Measurements from ENCODE around the gene AASDH. TPM values are rescaled to one million over a fixed set of nuclear protein-coding genes. Genes with fewer than 3 reads are reported as not detected.
A peak's percentile ranks its signal among the peaks of the same experiment; 100 is the strongest.

AASDH gene
- total RNA-seq, 1 donor from 2014 or later: 10.4 TPM

DNA sequence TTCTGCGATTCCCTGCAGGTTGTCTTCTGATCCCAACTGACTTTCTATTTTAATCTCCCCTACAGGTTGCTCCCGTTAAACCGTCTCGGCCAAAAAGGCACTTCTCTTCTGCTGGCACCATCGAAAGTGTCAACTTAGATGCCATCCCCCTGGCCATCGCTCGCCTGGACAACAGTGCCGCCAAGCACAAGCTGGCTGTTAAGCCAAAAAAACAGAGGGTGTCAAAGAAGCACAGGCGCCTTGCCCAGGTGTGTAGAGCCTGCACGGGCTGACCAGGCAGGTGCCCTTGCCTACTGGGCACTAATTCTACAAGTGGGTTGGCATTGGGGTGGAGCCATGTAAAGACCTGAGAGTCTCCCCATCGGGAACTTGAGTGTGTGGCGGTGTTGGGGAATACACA is 74.2 kb downstream of the AASDH start:
- Histone ChIP-seq H3K27me3 (ENCODE audit: control insufficient read depth, insufficient read depth, low read length) (no peaks in the 10 kb centered on the region), H3K4me3 (ENCODE audit: low read depth, low read length) (no peak overlapping the region), H3K36me3 (ENCODE audit: control insufficient read depth, insufficient read depth, low read length) (peaks cover 1% of the 10 kb centered on the region)
- TF ChIP-seq, protein P1, sequence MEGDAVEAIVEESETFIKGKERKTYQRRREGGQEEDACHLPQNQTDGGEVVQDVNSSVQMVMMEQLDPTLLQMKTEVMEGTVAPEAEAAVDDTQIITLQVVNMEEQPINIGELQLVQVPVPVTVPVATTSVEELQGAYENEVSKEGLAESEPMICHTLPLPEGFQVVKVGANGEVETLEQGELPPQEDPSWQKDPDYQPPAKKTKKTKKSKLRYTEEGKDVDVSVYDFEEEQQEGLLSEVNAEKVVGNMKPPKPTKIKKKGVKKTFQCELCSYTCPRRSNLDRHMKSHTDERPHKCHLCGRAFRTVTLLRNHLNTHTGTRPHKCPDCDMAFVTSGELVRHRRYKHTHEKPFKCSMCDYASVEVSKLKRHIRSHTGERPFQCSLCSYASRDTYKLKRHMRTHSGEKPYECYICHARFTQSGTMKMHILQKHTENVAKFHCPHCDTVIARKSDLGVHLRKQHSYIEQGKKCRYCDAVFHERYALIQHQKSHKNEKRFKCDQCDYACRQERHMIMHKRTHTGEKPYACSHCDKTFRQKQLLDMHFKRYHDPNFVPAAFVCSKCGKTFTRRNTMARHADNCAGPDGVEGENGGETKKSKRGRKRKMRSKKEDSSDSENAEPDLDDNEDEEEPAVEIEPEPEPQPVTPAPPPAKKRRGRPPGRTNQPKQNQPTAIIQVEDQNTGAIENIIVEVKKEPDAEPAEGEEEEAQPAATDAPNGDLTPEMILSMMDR (IDR thresholded peaks at IDR 0.05; ENCODE audit: insufficient read depth, low read length, poor library complexity, severe bottlenecking): no peak
- DNase-seq (ENCODE audit: low read depth): no peak

DNA sequence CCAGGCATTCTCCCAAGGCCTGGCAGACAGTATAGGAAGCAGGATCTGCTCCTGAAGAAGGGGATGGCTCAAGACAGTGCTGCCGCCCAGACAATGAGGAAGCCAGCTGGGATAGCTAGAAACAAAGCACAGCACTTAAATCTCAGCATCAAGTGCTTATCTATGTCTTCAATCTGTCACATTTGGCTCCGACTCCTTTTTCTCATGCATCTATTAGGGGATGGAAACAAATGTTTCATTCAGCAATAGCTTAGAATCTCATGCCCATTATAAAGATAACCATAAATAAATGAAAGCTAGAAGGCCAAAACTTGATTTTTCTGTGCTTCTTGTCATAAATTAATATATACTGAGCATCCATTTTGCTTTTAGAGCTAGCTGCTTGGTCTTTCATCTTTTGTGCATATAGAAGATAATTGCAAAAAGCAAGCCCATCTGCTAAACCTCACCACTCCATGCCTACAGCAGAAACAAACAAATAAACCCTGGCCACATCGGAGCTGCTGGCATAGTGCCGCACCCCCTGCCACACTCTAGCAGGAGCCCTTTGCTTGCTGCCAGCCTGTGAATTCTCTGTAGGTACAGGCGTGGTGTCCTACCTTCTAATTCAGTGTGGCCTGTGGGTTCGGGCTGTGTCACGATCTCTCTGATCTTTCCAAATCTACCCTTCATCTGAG is 75.9 kb downstream of the AASDH start:
- Histone ChIP-seq H3K4me3 (ENCODE audit: low read depth, low read length) (no peak overlapping the region), H3K36me3 (ENCODE audit: control insufficient read depth, insufficient read depth, low read length) (peaks cover 1% of the 10 kb centered on the region), H3K27me3 (ENCODE audit: control insufficient read depth, insufficient read depth, low read length) (no peaks in the 10 kb centered on the region)
- TF ChIP-seq, protein P1 (IDR thresholded peaks at IDR 0.05; ENCODE audit: insufficient read depth, low read length, poor library complexity, severe bottlenecking): no peak
- DNase-seq (ENCODE audit: low read depth): no peak

DNA sequence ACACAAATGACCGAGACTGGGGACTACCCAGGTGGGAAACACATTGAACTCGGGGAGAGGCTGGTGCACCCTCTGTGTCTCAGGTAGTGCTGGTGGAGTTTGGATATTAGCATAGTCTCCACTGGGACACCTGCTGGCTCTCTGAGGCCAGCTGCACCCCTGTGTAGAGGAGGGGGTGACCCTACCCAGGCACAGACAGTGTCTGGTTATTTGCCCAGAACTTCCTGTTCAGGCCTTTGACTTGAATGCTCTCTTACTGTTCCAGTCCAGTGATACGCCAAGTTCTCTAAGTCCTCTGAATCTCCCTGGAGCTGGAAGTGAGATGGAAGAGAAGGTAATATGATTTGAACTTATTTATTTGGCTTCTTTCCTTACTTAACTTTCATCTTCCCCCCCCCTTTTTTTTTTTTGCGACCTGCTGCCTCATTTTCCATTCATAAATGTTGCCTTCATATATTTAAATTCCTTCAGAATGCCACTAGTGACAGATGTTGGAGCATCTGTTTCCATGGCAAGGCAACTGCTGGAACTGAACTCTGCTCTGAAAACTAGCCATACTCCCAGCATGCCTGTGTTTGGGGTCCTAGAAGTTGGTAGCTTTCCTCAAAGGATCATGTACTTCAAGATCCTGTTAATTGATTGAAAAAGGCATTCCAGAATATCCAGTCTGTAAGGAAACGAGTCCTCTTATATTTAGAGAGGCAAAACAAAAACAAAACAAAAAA is 76.7 kb downstream of the AASDH start:
- DNase-seq (ENCODE audit: low read depth): no peak
- TF ChIP-seq, protein P1 (IDR thresholded peaks at IDR 0.05; ENCODE audit: insufficient read depth, low read length, poor library complexity, severe bottlenecking): no peak
- H3K4me3 ChIP-seq (ENCODE audit: low read depth, low read length): no peak overlapping the region
- no peaks in the 10 kb centered on the region for H3K27me3 ChIP-seq (ENCODE audit: control insufficient read depth, insufficient read depth, low read length)
- H3K36me3 ChIP-seq (ENCODE audit: control insufficient read depth, insufficient read depth, low read length): peaks cover 1% of the 10 kb centered on the region

DNA sequence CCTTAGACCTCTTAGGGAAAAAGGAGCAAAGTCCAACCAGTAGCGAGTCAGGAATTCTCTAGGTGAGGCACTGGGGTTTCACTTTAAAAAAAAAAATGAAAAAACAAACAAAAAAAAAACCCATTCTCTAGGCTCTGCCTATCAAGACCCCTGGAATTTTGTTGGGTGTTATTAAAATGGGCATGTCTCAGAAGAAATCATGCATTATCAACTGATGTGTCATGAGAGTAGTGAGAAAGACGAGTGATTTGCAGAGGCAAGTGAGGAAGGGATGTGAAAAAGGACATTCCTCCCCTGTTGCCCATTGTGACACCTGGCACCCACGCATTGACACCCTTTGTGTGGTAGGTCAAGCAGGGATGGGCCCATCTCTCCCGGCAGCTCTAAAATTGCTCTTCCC is 78.9 kb downstream of the AASDH start:
- H3K36me3 ChIP-seq (ENCODE audit: control insufficient read depth, insufficient read depth, low read length): peaks cover 1% of the 10 kb centered on the region
- TF ChIP-seq, protein P1 (IDR thresholded peaks at IDR 0.05; ENCODE audit: insufficient read depth, low read length, poor library complexity, severe bottlenecking): no peak
- no peak overlapping the region for H3K4me3 ChIP-seq (ENCODE audit: low read depth, low read length)
- DNase-seq (ENCODE audit: low read depth): no peak
- H3K27me3 ChIP-seq (ENCODE audit: control insufficient read depth, insufficient read depth, low read length): no peaks in the 10 kb centered on the region

DNA sequence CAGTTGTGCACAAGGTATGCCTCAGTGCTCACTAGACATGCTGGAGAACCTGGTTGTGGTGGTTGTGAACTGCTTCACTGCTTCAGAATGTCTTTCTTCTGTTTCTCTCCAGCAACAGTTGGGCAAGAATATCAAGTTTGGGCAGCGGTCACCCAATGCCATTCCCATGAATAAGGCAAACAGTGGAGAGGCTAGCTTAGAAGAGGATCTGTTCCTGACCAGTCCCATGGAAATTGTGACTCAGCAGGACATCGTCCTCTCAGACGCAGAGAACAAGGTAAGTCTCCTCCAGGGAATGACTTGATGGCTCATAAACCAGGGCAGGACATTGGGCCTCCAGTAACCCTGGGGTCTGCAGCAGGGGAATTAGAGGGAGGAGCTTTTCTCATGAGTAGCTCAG is 79.9 kb downstream of the AASDH start:
- TF ChIP-seq, protein P1 (IDR thresholded peaks at IDR 0.05; ENCODE audit: insufficient read depth, low read length, poor library complexity, severe bottlenecking): no peak
- DNase-seq (ENCODE audit: low read depth): peak; percentile 97
- Histone ChIP-seq H3K36me3 (ENCODE audit: control insufficient read depth, insufficient read depth, low read length) (peaks cover 1% of the 10 kb centered on the region), H3K27me3 (ENCODE audit: control insufficient read depth, insufficient read depth, low read length) (no peaks in the 10 kb centered on the region), H3K4me3 (ENCODE audit: low read depth, low read length) (no peak overlapping the region)

Measured in kidney epithelial cell (primary cell).